GM19463 (cell line): Measurements from ENCODE around the gene CCDC102A.

Experiments used
- ATAC-seq: cut with Tn5 transposase; IDR thresholded peaks from one replicate; pipeline ENCODE4 v1.9.1; 2021; ENCODE audit warnings: mild to moderate bottlenecking, moderate library complexity; ENCODE audit not compliant: unreplicated experiment

CCDC102A gene

GRCh38 chr16:57464523-57464922 lies 71.8 kb downstream of the CCDC102A start:
- ATAC-seq = no peak

GRCh38 chr16:57462978-57463362 lies 73.4 kb downstream of the CCDC102A start:
- no peak for ATAC-seq

- ATAC-seq = peak; percentile 95
Measured at GRCh38 chr16:57462209-57462977, 74.0 kb downstream of the CCDC102A start, which contains the start of gene POLR2C. Gene POLR2C, plus strand, starts transcription at chr16:57462679. Its CDS starts 46 bp downstream, at chr16:57462725.
